DOHH2 (cell line): ENCODE results near the gene GLMP.

Experiments
- H3F3A ChIP-seq: fragments of 200-600 bp; sonication (generic), shearing (Covaris generic); 2 replicates; pipeline ENCODE4 v1.6.0; 2016; ENCODE audit warnings: antibody characterized with exemption, mild to moderate bottlenecking; ENCODE audit not compliant: control insufficient read depth, insufficient read depth
- H3K27ac ChIP-seq: fragments of 200-600 bp; sonication (generic); 2 replicates; pipeline ENCODE4 v1.5.1; 2014; ENCODE audit warnings: low read depth, mild to moderate bottlenecking, low read length, moderate library complexity
- H3K27me3 ChIP-seq: fragments of 200-600 bp; sonication (generic); 2 replicates; pipeline ENCODE4 v1.6.1; 2014; ENCODE audit warnings: mild to moderate bottlenecking, low read length, mixed read lengths; ENCODE audit not compliant: control insufficient read depth
- H3K36me3 ChIP-seq: fragments of 200-600 bp; sonication (generic); 2 replicates; pipeline ENCODE4 v1.6.1; 2014; ENCODE audit warnings: mild to moderate bottlenecking, low read length, moderate library complexity, mixed read lengths; ENCODE audit not compliant: control insufficient read depth
- H3K4me1 ChIP-seq: fragments of 200-600 bp; sonication (generic); 2 replicates; pipeline ENCODE4 v1.6.1; 2014; ENCODE audit warnings: mild to moderate bottlenecking, low read length, mixed read lengths; ENCODE audit not compliant: control insufficient read depth
- H3K4me2 ChIP-seq: fragments of 200-600 bp; sonication (generic); 2 replicates; pipeline ENCODE4 v1.6.0; 2014; ENCODE audit warnings: mild to moderate bottlenecking, low read length, moderate library complexity
- H3K4me3 ChIP-seq: fragments of 200-600 bp; sonication (generic); 2 replicates; pipeline ENCODE4 v1.5.1; 2014; ENCODE audit warnings: mild to moderate bottlenecking, low read length, mixed read lengths
- H3K79me2 ChIP-seq: fragments of 200-600 bp; sonication (generic); 2 replicates; pipeline ENCODE4 v1.6.1; 2014; ENCODE audit warnings: mild to moderate bottlenecking, low read length, mixed read lengths; ENCODE audit not compliant: control insufficient read depth
- H3K9me2 ChIP-seq: fragments of 200-600 bp; sonication (generic); replicated peaks from 2 replicates; pipeline ENCODE4 v1.6.1; 2014; ENCODE audit warnings: mild to moderate bottlenecking, low read length, mixed read lengths; ENCODE audit not compliant: control insufficient read depth
- H3K9me3 ChIP-seq: fragments of 200-600 bp; sonication (generic); 2 replicates; pipeline ENCODE4 v1.6.1; 2014; ENCODE audit warnings: antibody characterized with exemption, low read length, mixed read lengths; ENCODE audit not compliant: control insufficient read depth, insufficient read depth
- H4K20me1 ChIP-seq: fragments of 200-600 bp; sonication (generic); 2 replicates; pipeline ENCODE4 v1.6.0; 2014; ENCODE audit warnings: low read depth, mild to moderate bottlenecking, antibody characterized with exemption, low read length, moderate library complexity; ENCODE audit not compliant: control insufficient read depth, insufficient read depth
- EZH2phosphoT487 ChIP-seq: fragments of 200-600 bp; sonication (generic); IDR thresholded peaks from 2 replicates; pipeline ENCODE4 v1.6.1; 2017; ENCODE audit warnings: borderline replicate concordance, mild to moderate bottlenecking, antibody characterized with exemption, low read length, moderate library complexity, mixed read lengths
- TF ChIP-seq, protein P1 (sequence below): fragments of 200-600 bp; sonication (generic); IDR thresholded peaks from one replicate; pipeline ENCODE4 v1.5.1; 2014; ENCODE audit warnings: antibody characterized with exemption, mild to moderate bottlenecking, low read depth, low read length; ENCODE audit not compliant: poor library complexity, severe bottlenecking

Gene GLMP

DNA sequence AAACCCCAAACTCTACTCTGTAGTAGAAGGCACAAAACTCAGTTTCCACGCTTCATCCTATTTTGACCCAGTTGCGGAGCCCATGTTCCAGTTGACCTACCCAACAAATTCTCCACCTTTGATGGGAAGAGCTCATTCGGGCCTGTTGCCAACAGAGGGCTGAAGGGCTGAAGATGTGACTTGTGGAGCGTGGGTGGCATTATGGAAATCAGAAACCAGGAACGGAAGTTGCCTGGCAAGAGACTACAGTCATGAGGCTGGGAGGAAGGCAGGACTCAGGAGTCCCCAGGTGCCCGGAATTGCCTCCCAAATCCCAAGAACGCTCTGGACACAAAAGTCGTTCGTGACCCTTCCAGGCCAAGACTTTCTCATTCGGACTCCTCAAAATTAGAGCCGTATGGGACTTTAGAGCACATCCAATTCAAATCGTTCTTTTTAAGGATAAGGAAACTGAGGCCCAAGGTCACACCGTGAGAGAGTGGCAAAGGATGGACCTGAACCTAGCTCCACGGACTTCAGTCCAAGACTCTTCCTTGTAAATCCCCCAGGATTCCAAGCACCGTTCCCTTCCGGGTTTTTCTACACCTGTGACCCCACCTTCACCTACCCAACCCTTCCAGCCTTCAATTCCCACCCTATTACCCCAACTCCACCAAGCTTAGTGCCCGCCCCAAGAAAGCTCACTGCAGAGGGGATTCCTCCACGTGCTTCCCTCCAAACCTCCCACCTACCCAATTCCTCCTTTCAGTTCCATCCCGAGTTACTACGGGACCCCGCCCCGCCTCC lies 13.6 kb downstream of the GLMP start:
- peaks cover 15% of the 10 kb centered on the region; the same call in 1 of the 2 replicates for H4K20me1 ChIP-seq
- H3K27ac ChIP-seq = peak overlapping the region; percentile 58
- H3K27me3 ChIP-seq = no peaks in the 10 kb centered on the region
- TF ChIP-seq EZH2phosphoT487 = no peak
- TF ChIP-seq, protein P1, sequence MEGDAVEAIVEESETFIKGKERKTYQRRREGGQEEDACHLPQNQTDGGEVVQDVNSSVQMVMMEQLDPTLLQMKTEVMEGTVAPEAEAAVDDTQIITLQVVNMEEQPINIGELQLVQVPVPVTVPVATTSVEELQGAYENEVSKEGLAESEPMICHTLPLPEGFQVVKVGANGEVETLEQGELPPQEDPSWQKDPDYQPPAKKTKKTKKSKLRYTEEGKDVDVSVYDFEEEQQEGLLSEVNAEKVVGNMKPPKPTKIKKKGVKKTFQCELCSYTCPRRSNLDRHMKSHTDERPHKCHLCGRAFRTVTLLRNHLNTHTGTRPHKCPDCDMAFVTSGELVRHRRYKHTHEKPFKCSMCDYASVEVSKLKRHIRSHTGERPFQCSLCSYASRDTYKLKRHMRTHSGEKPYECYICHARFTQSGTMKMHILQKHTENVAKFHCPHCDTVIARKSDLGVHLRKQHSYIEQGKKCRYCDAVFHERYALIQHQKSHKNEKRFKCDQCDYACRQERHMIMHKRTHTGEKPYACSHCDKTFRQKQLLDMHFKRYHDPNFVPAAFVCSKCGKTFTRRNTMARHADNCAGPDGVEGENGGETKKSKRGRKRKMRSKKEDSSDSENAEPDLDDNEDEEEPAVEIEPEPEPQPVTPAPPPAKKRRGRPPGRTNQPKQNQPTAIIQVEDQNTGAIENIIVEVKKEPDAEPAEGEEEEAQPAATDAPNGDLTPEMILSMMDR = no peak
- H3K4me2 ChIP-seq = peak overlapping the region; percentile 99
- H3K9me2 ChIP-seq = no peaks in the 10 kb centered on the region
- no peaks in the 10 kb centered on the region for H3F3A ChIP-seq
- peaks cover 53% of the 10 kb centered on the region for H3K36me3 ChIP-seq
- no peaks in the 10 kb centered on the region for H3K9me3 ChIP-seq
- peaks cover 65% of the 10 kb centered on the region for H3K79me2 ChIP-seq
- peak overlapping the region; percentile 75 for H3K4me3 ChIP-seq
- peaks cover 27% of the 10 kb centered on the region for H3K4me1 ChIP-seq

- Histone ChIP-seq H3K79me2 (peaks cover 65% of the 10 kb centered on the region), H3K9me2 (no peaks in the 10 kb centered on the region), H3K9me3 (no peaks in the 10 kb centered on the region), H4K20me1 (peaks cover 15% of the 10 kb centered on the region; the same call in 1 of the 2 replicates), H3K4me2 (peak overlapping the region; percentile 99), H3K4me1 (peaks cover 27% of the 10 kb centered on the region), H3F3A (no peaks in the 10 kb centered on the region), H3K27ac (peak overlapping the region; percentile 58), H3K4me3 (peak overlapping the region; percentile 75), H3K27me3 (no peaks in the 10 kb centered on the region), H3K36me3 (peaks cover 57% of the 10 kb centered on the region)
- TF ChIP-seq, protein P1 = peak; percentile 32
- TF ChIP-seq EZH2phosphoT487 = no peak
Observed at GRCh38 chr1:156281281-156281680, 14.2 kb downstream of the GLMP start.

GRCh38 chr1:156279837-156280236 lies 15.6 kb downstream of the GLMP start:
- H3K9me2 ChIP-seq = no peaks in the 10 kb centered on the region
- H3K79me2 ChIP-seq = peaks cover 65% of the 10 kb centered on the region
- H3K27me3 ChIP-seq = no peaks in the 10 kb centered on the region
- no peak overlapping the region for H3K4me3 ChIP-seq
- TF ChIP-seq EZH2phosphoT487 = no peak
- TF ChIP-seq, protein P1 = no peak
- H3K9me3 ChIP-seq = no peaks in the 10 kb centered on the region
- no peak overlapping the region for H3K4me2 ChIP-seq
- H3F3A ChIP-seq = no peaks in the 10 kb centered on the region
- peaks cover 15% of the 10 kb centered on the region; the same call in 1 of the 2 replicates for H4K20me1 ChIP-seq
- H3K27ac ChIP-seq = no peak overlapping the region
- H3K36me3 ChIP-seq = peaks cover 68% of the 10 kb centered on the region
- peaks cover 27% of the 10 kb centered on the region for H3K4me1 ChIP-seq
